K562 (cell line): ENCODE data around the gene TAF12. TPM values are rescaled to one million over a fixed set of nuclear protein-coding genes. Genes with fewer than 3 reads are reported as not detected.

ENCODE experiments used
- ADNP ChIP-seq: fragments of 200-800 bp; sonication (Bioruptor generic); IDR thresholded peaks from 2 replicates; pipeline ENCODE4 v1.6.1; 2016; ENCODE audit warnings: missing genetic modification characterization, missing compliant biosample characterization
- ATF7 ChIP-seq: fragments of 450-650 bp; IDR thresholded peaks from 2 replicates; pipeline ENCODE4 v1.7.1; 2014; ENCODE audit warnings: mild to moderate bottlenecking, moderate library complexity
- CLOCK ChIP-seq: fragments of 250-450 bp; sonication (Bioruptor Pico); IDR thresholded peaks from 2 replicates; pipeline ENCODE4 v1.4.0; 2020; ENCODE audit warnings: mild to moderate bottlenecking, moderate library complexity, borderline replicate concordance
- FOXA1 ChIP-seq: fragments of 450-650 bp; IDR thresholded peaks from 2 replicates; pipeline ENCODE4 v1.6.1; 2016; ENCODE audit warnings: mild to moderate bottlenecking, borderline replicate concordance
- HNRNPLL ChIP-seq: fragments of 200-400 bp; formaldehyde crosslinking; IDR thresholded peaks from 2 replicates; pipeline ENCODE4 v1.6.1; 2017; ENCODE audit warnings: low read length, low read depth, mild to moderate bottlenecking; ENCODE audit not compliant: poor library complexity, severe bottlenecking
- MTA2 ChIP-seq: fragments of 450-650 bp; IDR thresholded peaks from 2 replicates; pipeline ENCODE4 v1.6.1; 2016; ENCODE audit warnings: low read depth
- NR4A1 ChIP-seq, 2 experiments: fragments of 250-450 bp in 1 of 2; fragments of 450-650 bp in 1 of 2; sonication (Bioruptor Pico) in 1 of 2; IDR thresholded peaks; 2 replicates each; pipeline versions ENCODE4 v1.4.0 to v1.6.1; 2016 to 2020; ENCODE audit warnings: mild to moderate bottlenecking in 2 of 2, missing compliant biosample characterization in 1 of 2, missing genetic modification characterization in 1 of 2, moderate library complexity in 1 of 2
- OTX1 ChIP-seq: fragments of 450-650 bp; formaldehyde crosslinking; IDR thresholded peaks from 2 replicates; pipeline ENCODE4 v1.4.0; 2022; ENCODE audit warnings: mild to moderate bottlenecking
- PHF20 ChIP-seq: fragments of 450-650 bp; IDR thresholded peaks from 2 replicates; pipeline ENCODE4 v1.6.1; 2018; ENCODE audit not compliant: partially characterized antibody
- PREB ChIP-seq: sonication (generic); formaldehyde crosslinking; IDR thresholded peaks from 2 replicates; pipeline ENCODE4 v1.8.1; 2023; ENCODE audit warnings: mild to moderate bottlenecking, missing genetic modification reagents
- PYGO2 ChIP-seq: fragments of 450-650 bp; IDR thresholded peaks from 2 replicates; pipeline ENCODE4 v1.6.1; 2016; ENCODE audit warnings: mild to moderate bottlenecking, missing genetic modification characterization, moderate library complexity, missing compliant biosample characterization
- RERE ChIP-seq: sonication (generic); formaldehyde crosslinking; IDR thresholded peaks from 2 replicates; pipeline ENCODE4 v1.8.0; 2023; ENCODE audit warnings: missing genetic modification reagents, mild to moderate bottlenecking, borderline replicate concordance
- TARDBP ChIP-seq: fragments of 450-650 bp; IDR thresholded peaks from 2 replicates; pipeline ENCODE4 v1.6.1; 2016
- ZEB2 ChIP-seq: fragments of 450-650 bp; IDR thresholded peaks from 2 replicates; pipeline ENCODE4 v1.6.1; 2016
- ZNF639 ChIP-seq, 2 experiments: fragments of 200-800 bp in 1 of 2; sonication (Bioruptor generic) in 1 of 2; sonication (generic) in 1 of 2; formaldehyde crosslinking in 1 of 2; IDR thresholded peaks in 1 of 2; conservative IDR thresholded peaks in 1 of 2; 2 replicates each; pipeline versions ENCODE4 v1.5.0 to v1.6.1; 2016 to 2020; ENCODE audit warnings: missing compliant biosample characterization in 1 of 2, missing genetic modification characterization in 1 of 2, missing genetic modification reagents in 1 of 2
- ZNF764 ChIP-seq: fragments of 250-450 bp; sonication (Bioruptor Pico); IDR thresholded peaks from 2 replicates; pipeline ENCODE4 v1.4.0; 2020; ENCODE audit warnings: low read depth, mild to moderate bottlenecking, moderate library complexity
- polyA plus RNA-seq, 8 experiments: library from polyadenylated mRNA; depleted of rRNA in 4 of 8; stranded (reverse) in 5 of 8; unstranded in 3 of 8; fragments of >200 nt; fragmentation: Nextera tagmentation in 2 of 8; fragmentation: Illumina TruSeq in 1 of 8; extraction: Ambion mirVana in 2 of 8; extraction: Trizol in 1 of 8; gene quantifications; 2 replicates each; pipeline versions ENCODE4 v1.2.1 to v1.2.3, GENCODE V29; 2011 to 2014; ENCODE audit warnings: inconsistent platforms in 1 of 8, missing spikeins in 1 of 8
- total RNA-seq, 7 experiments: library from RNA; depleted of rRNA in 6 of 7; stranded (reverse); fragments of >200 nt in 6 of 7; fragmentation: Illumina TruSeq in 2 of 7; extraction: Trizol in 2 of 7; gene quantifications; 2 replicates each; pipeline versions ENCODE4 v1.2.1 to v1.2.3, GENCODE V29; 2011 to 2021; ENCODE audit warnings: low replicate concordance in 1 of 7

The TAF12 gene
- total and polyA plus RNA-seq, 9 of the 15 experiments (the other 6 are each of a cell fraction or from before 2014, with no cell fraction given) = 31.6 to 89.0 (median 50.5) TPM

GRCh38 chr1:28648474-28649198 lies 5.8 kb upstream of the TAF12 start, which contains the start of gene RNU11 (continued):
- TF ChIP-seq PYGO2 (peak; percentile 88), PREB (CRISPR knock-in tag) (peak; percentile 100), OTX1 (CRISPR knock-in tag) (peak; percentile 100), NR4A1 (CRISPR knock-in tag; IDR thresholded peaks at IDR 0.05) (no peak; the same call in 1 of the 2 replicates), NR4A1 (tag; IDR thresholded peaks at IDR 0.05) (0 out of 2 replicates have a peak, but pooled peaks have one; percentile 78), TARDBP (peak; percentile 87; the same call in 1 of the 2 replicates), PHF20 (peak; percentile 80), RERE (peak; percentile 98), CLOCK (CRISPR knock-in tag) (no peak), ZEB2 (peak; percentile 99), HNRNPLL (peak; percentile 90), FOXA1 (no peak), MTA2 (peak; percentile 74), ZNF764 (CRISPR knock-in tag) (peak; percentile 95), ATF7 (peak; percentile 92), ADNP (tag) (no peak), ZNF639 (CRISPR knock-in tag; conservative IDR thresholded peaks at IDR 0.05 in 1 of 2, IDR thresholded peaks at IDR 0.05 in 1 of 2) (peak in 1 of 2 experiments; percentile 89; a peak in 1 of 4 replicates)
